ENCODE measurements around the gene NEU2.

DNA sequence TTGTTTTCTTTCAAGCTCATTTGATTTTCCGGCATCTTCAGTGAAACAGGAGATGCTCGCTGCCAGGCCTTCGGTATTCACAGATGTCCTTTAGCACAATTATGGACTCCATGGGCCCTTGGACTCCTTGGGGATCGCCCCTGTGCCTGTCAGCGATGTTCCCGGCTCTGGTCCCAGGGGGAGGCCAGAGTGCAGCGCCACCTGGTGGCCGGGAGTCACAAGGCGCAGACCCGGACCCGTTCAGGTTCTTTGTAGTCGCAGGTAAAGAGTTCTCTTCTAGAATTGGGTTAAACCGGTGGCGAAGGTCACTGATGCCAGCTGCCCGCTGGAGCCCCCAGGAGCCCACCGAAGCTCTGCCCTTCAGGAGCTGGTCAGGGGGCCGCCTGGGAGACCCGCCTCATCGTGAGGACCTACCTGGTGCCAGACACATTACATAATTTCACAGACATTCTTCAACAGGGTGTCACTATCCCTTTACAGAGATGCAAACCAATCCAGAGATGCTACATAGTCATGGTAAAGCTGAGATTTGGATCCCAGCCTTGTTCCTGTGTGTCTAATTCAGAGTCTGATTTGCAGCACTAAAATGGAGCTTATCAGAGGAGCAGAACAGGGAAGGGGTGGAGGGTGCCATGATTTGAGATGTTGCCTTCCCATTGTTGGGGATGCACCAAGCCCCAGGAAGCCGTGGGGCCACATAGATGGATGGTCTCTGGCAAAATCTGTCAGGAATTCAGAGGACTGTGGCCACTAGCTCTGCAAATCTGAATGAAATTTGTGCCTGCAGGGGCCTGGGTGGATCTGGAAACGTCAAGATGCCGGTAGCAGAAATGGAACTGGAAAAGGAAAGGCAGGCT, 21.7 kb downstream of the NEU2 start:
- TF ChIP-seq, protein P1, sequence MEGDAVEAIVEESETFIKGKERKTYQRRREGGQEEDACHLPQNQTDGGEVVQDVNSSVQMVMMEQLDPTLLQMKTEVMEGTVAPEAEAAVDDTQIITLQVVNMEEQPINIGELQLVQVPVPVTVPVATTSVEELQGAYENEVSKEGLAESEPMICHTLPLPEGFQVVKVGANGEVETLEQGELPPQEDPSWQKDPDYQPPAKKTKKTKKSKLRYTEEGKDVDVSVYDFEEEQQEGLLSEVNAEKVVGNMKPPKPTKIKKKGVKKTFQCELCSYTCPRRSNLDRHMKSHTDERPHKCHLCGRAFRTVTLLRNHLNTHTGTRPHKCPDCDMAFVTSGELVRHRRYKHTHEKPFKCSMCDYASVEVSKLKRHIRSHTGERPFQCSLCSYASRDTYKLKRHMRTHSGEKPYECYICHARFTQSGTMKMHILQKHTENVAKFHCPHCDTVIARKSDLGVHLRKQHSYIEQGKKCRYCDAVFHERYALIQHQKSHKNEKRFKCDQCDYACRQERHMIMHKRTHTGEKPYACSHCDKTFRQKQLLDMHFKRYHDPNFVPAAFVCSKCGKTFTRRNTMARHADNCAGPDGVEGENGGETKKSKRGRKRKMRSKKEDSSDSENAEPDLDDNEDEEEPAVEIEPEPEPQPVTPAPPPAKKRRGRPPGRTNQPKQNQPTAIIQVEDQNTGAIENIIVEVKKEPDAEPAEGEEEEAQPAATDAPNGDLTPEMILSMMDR (conservative IDR thresholded peaks at IDR 0.05 in 1 of 2, IDR thresholded peaks at IDR 0.05 in 1 of 2; ENCODE audit: extremely low read depth in 1 of 2, insufficient read depth in 1 of 2, low read depth in 1 of 2, low read length in 2 of 2) = peak; percentile 74 to 92
- TF ChIP-seq EZH2 (IDR thresholded peaks at IDR 0.05; ENCODE audit: borderline replicate concordance, low read length) = no peak

Measured in mammary epithelial cell (primary cell).